Measurements from ENCODE around the gene CACNA2D2. TPM values are rescaled to one million over a fixed set of nuclear protein-coding genes. Genes with fewer than 3 reads are reported as not detected.
A peak's percentile ranks its signal among the peaks of the same experiment; 100 is the strongest.

Gene CACNA2D2
- total and polyA plus RNA-seq, 9 donors, result 0.95 to 8.6 (median 3.8) TPM

DNA sequence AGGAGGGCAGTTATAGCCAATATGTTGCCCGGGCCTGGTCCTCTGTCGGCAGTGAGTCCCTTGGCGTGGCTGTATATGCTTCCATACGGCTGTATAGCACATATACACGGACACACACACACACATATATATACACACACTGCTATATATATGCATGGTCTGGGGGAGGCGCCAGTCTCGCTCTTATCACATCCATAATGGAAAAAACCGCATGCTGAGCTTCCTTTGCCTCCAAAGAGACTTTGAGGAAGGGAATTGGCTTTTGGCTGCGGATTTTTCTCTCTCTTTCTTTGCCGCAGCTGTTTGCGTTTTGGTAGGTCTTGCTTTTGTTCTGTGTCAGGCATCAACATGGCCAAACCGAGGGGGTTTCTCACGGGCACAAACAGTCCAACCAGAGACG, 132.8 kb downstream of the CACNA2D2 start:
- Histone ChIP-seq H3K4me1 (ENCODE audit: insufficient read depth) (peaks cover 2% of the 10 kb centered on the region), H3K27me3 (no peaks in the 10 kb centered on the region), H3K27ac (no peak overlapping the region), H3K9me3 (no peaks in the 10 kb centered on the region), H3K36me3 (no peaks in the 10 kb centered on the region), H3K4me3 (no peak overlapping the region)
- WGBS, 3 donors, result 29 to 32% (median 30%) methylated on average over 14 of the region's 14 CpGs
- DNase-seq, result no peak
- TF ChIP-seq POLR2A (IDR thresholded peaks at IDR 0.05) (no peak), EP300 (IDR thresholded peaks at IDR 0.05) (no peak), CTCF (IDR thresholded peaks at IDR 0.05) (no peak)
- intact Hi-C loops (cut with DNase I), result loop anchor here in 2 of 4 donors (10.0 kb wide), 2 partner anchors 164 to 174 kb away; no protein-coding TSS in a partner anchor

DNA sequence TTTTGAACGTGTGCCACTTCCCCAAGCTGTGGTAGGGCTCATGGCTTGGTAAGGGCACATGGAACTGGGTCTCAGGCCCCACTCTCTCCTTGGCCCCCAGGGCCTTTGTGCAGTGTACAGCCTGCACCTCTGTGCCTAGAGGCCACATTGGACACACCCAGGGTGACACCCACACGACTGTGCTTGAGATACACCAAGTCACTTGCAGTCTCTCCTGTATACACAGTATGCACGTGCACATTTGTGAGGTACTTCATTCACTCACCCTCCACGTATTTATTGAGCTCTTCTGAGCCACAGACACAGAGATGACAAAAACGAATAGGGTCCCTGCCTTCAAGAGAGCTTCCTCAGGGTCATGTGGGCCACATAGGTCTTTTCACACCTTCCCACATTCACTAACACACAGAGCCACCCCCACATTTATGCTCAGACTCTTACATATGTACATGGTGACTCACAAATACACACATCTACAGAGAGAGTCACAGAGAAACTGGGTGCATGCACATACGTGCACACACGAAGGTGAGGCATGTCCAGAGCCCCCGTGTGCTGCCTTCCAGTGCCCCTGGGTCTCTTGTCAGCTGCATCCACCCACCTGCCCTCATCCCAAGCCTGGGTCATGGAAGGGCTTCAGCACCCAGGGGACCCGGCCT, 134.3 kb downstream of the CACNA2D2 start:
- no peak overlapping the region for H3K27ac ChIP-seq
- H3K4me1 ChIP-seq (ENCODE audit: insufficient read depth), result peaks cover 8% of the 10 kb centered on the region
- H3K36me3 ChIP-seq, result no peaks in the 10 kb centered on the region
- DNase-seq, result no peak
- intact Hi-C loops (cut with DNase I), result loop anchor here in 1 of 4 donors (10.0 kb wide), 1 partner anchor 1136 kb away; the partner anchor contains the start of gene DCAF1
- TF ChIP-seq EP300 (IDR thresholded peaks at IDR 0.05) (no peak), CTCF (IDR thresholded peaks at IDR 0.05) (no peak), POLR2A (IDR thresholded peaks at IDR 0.05) (no peak)
- 58 to 66% (median 59%) methylated on average over 9 of the region's 9 CpGs for WGBS, 3 donors
- H3K9me3 ChIP-seq, result no peaks in the 10 kb centered on the region
- no peak overlapping the region for H3K4me3 ChIP-seq
- H3K27me3 ChIP-seq, result no peaks in the 10 kb centered on the region

DNA sequence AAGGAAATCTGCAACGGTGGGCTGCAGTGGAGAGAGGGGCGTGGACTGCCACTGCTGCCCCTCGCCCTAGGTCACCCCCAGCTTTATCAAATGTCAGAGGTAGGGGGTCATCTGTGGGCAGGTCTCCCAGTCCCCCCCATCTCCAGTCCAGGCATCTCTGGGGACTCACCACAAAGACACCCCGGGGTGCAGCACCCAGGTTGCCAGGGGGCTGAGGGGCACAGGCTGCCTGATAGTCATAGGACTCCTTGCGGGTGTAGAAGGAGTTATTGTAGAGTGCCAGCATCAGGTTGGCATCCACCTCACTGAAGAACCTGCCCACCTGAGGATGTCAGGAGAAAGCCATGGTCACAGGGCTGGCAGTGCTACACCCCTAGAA, 137.6 kb downstream of the CACNA2D2 start:
- H3K4me1 ChIP-seq (ENCODE audit: insufficient read depth), result peaks cover 9% of the 10 kb centered on the region
- intact Hi-C loops (cut with DNase I), result loop anchor here in 1 of 4 donors (10.0 kb wide), 1 partner anchor 1139 kb away; the partner anchor contains the start of gene DCAF1
- TF ChIP-seq POLR2A (IDR thresholded peaks at IDR 0.05), result no peak
- TF ChIP-seq EP300 (IDR thresholded peaks at IDR 0.05), result no peak
- TF ChIP-seq CTCF (IDR thresholded peaks at IDR 0.05), result no peak
- peak overlapping the region in 1 of 2 donors; percentile 61 for H3K27ac ChIP-seq
- H3K4me3 ChIP-seq, result no peak overlapping the region
- H3K27me3 ChIP-seq, result no peaks in the 10 kb centered on the region
- H3K36me3 ChIP-seq, result no peaks in the 10 kb centered on the region
- DNase-seq, result no peak
- WGBS, 3 donors, result 77 to 84% (median 80%) methylated on average over 5 of the region's 5 CpGs
- H3K9me3 ChIP-seq, result no peaks in the 10 kb centered on the region

- peaks cover 9% of the 10 kb centered on the region for H3K4me1 ChIP-seq (ENCODE audit: insufficient read depth)
- H3K36me3 ChIP-seq, result no peaks in the 10 kb centered on the region
- intact Hi-C loops (cut with DNase I), result loop anchor here in 1 of 4 donors (10.0 kb wide), 1 partner anchor 1140 kb away; the partner anchor contains the start of gene DCAF1
- no peaks in the 10 kb centered on the region for H3K27me3 ChIP-seq
- WGBS, 3 donors, result 5 to 13% (median 12%) methylated on average over 29 to 53 of the region's 53 CpGs
- no peak for TF ChIP-seq CTCF (IDR thresholded peaks at IDR 0.05)
- no peak for TF ChIP-seq EP300 (IDR thresholded peaks at IDR 0.05)
- TF ChIP-seq POLR2A (IDR thresholded peaks at IDR 0.05), result no peak
- H3K9me3 ChIP-seq, result no peaks in the 10 kb centered on the region
- DNase-seq, result peak; percentile 88 to 92 (median 92)
- H3K27ac ChIP-seq, result peak overlapping the region in 1 of 2 donors; percentile 61
- H3K4me3 ChIP-seq, result peak overlapping the region; percentile 66
Measured at GRCh38 chr3:50365080-50365841, 138.2 kb downstream of the CACNA2D2 start.
